GM12878 (cell line): ENCODE results near the gene TFF1. TPM values are rescaled to one million over a fixed set of nuclear protein-coding genes. Genes with fewer than 3 reads are reported as not detected.

Experiments used
- ATAC-seq: fragments of 200-7000 bp; cut with Tn5 transposase; 3 replicates; pipeline ENCODE4 v1.9.1; 2020; ENCODE audit warnings: mild to moderate bottlenecking, moderate library complexity
- BruUV-seq: library from RNA; stranded (reverse); fragments of 400-500 nt; replicated peaks from 2 replicates; lab custom pipeline; 2021; lab: Mats Ljungman, UMichigan
- CTCF ChIA-PET: fragments of 300-600 bp; sonication (Branson Sonifier 250); formaldehyde crosslinking; extraction: SDS; loops from one replicate; lab custom pipeline; 2021; ENCODE audit warnings: inconsistent platforms; lab: Yijun Ruan, JAX
- POLR2A ChIA-PET: fragments of 350-600 bp; formaldehyde crosslinking; extraction: SDS; loops from one replicate; lab custom pipeline; 2021; ENCODE audit warnings: inconsistent platforms; lab: Charles Lee
- RAD21 ChIA-PET: fragments of 300-600 bp; sonication (Branson Sonifier 250); formaldehyde crosslinking; loops from one replicate; lab custom pipeline; 2023; ENCODE audit warnings: antibody characterized with exemption; ENCODE audit not compliant: unreplicated experiment; lab: Charles Lee
- SMC1A ChIA-PET: fragments of 300-600 bp; sonication (Branson Sonifier 250); formaldehyde crosslinking; loops from one replicate; lab custom pipeline; 2023; ENCODE audit not compliant: unreplicated experiment, uncharacterized antibody; lab: Charles Lee
- DNase-seq: peaks from one replicate; pipeline ENCODE4 v3.0.0-alpha.2; 2011; ENCODE audit warnings: low read depth, low spot score
- FAIRE-seq: peaks from 3 replicates; lab custom pipeline; 2011; peaks lifted over from hg19 to GRCh38; lab: Jason Lieb, UNC
- H2AFZ ChIP-seq: 2 replicates; pipeline ENCODE4 v1.6.0; 2011; ENCODE audit warnings: low read depth, low read length, control low read depth; ENCODE audit not compliant: control insufficient read depth
- H3K27ac ChIP-seq: 2 replicates; pipeline ENCODE4 v1.5.1; 2011; ENCODE audit warnings: control low read depth; ENCODE audit not compliant: control insufficient read depth, insufficient read depth
- H3K27me3 ChIP-seq, 2 experiments: replicated peaks in 1 of 2; 2 replicates each; pipeline versions ENCODE4 v1.6.0 to v1.6.1; 2011; ENCODE audit warnings: low read length in 1 of 2; ENCODE audit not compliant: control insufficient read depth in 2 of 2, insufficient read depth in 2 of 2
- H3K36me3 ChIP-seq, 2 experiments: 2 replicates each; pipeline ENCODE4 v1.5.1; 2011; ENCODE audit warnings: low read length in 1 of 2; ENCODE audit not compliant: control insufficient read depth in 2 of 2, insufficient read depth in 2 of 2
- H3K4me1 ChIP-seq: 2 replicates; pipeline ENCODE4 v1.6.1; 2011; ENCODE audit warnings: mild to moderate bottlenecking, low read length, moderate library complexity, mixed read lengths; ENCODE audit not compliant: control insufficient read depth, insufficient read depth
- H3K4me2 ChIP-seq: 2 replicates; pipeline ENCODE4 v1.6.0; 2011; ENCODE audit warnings: control low read depth; ENCODE audit not compliant: control insufficient read depth, insufficient read depth
- H3K4me3 ChIP-seq: fragments of 200-600 bp; sonication (generic); 2 replicates; pipeline ENCODE4 v1.5.1; 2016
- H3K79me2 ChIP-seq: 2 replicates; pipeline ENCODE4 v1.6.0; 2011; ENCODE audit warnings: low read length; ENCODE audit not compliant: control insufficient read depth, insufficient read depth
- H3K9ac ChIP-seq: 2 replicates; pipeline ENCODE4 v1.8.0; 2011; ENCODE audit warnings: low read length, control low read depth, mixed read lengths; ENCODE audit not compliant: control insufficient read depth, insufficient read depth
- H3K9me3 ChIP-seq: replicated peaks from 3 replicates; pipeline ENCODE4 v1.5.1; 2011; ENCODE audit warnings: mild to moderate bottlenecking, low read length; ENCODE audit not compliant: control insufficient read depth, insufficient read depth
- H4K20me1 ChIP-seq: 2 replicates; pipeline ENCODE4 v1.6.0; 2011; ENCODE audit not compliant: control insufficient read depth, insufficient read depth
- BMI1 ChIP-seq: fragments of 450-650 bp; IDR thresholded peaks from 2 replicates; pipeline ENCODE4 v1.6.1; 2016; ENCODE audit warnings: mild to moderate bottlenecking, moderate library complexity, borderline replicate concordance
- CBX5 ChIP-seq: sonication (generic); IDR thresholded peaks from 2 replicates; pipeline ENCODE4 v1.6.1; 2016; ENCODE audit warnings: low read depth, moderate library complexity, mild to moderate bottlenecking, inconsistent platforms
- CREB1 ChIP-seq: IDR thresholded peaks from 2 replicates; pipeline ENCODE4 v1.6.1; 2012; ENCODE audit warnings: low read depth, mild to moderate bottlenecking, inconsistent platforms
- DPF2 ChIP-seq: fragments of 450-650 bp; IDR thresholded peaks from 2 replicates; pipeline ENCODE4 v1.6.1; 2017; ENCODE audit warnings: mild to moderate bottlenecking
- GATAD2B ChIP-seq: fragments of 450-650 bp; conservative IDR thresholded peaks from 2 replicates; pipeline ENCODE4 v1.6.1; 2017; ENCODE audit warnings: low read depth, mild to moderate bottlenecking, moderate library complexity
- HDGF ChIP-seq: fragments of 450-650 bp; IDR thresholded peaks from 2 replicates; pipeline ENCODE4 v1.6.1; 2016; ENCODE audit warnings: antibody characterized with exemption
- NFIC ChIP-seq: IDR thresholded peaks from 2 replicates; pipeline ENCODE4 v1.6.1; 2012; ENCODE audit warnings: low read depth, mild to moderate bottlenecking, inconsistent platforms, low read length, moderate library complexity
- NFXL1 ChIP-seq: fragments of 450-650 bp; IDR thresholded peaks from 2 replicates; pipeline ENCODE4 v1.6.1; 2017; ENCODE audit warnings: antibody characterized with exemption, mild to moderate bottlenecking, borderline replicate concordance
- POLR2AphosphoS2 ChIP-seq: IDR thresholded peaks from 2 replicates; pipeline ENCODE4 v1.6.1; 2011; ENCODE audit warnings: low read depth, mild to moderate bottlenecking, low read length, improper control_type of control experiment, moderate library complexity
- RUNX3 ChIP-seq: IDR thresholded peaks from 2 replicates; pipeline ENCODE4 v1.6.1; 2012; ENCODE audit warnings: low read length, inconsistent platforms
- SMC3 ChIP-seq: IDR thresholded peaks from 2 replicates; pipeline ENCODE4 v1.6.1; 2011; ENCODE audit warnings: low read length, improper control_type of control experiment, borderline replicate concordance
- WRNIP1 ChIP-seq: IDR thresholded peaks from 2 replicates; pipeline ENCODE4 v1.6.1; 2011; ENCODE audit warnings: low read depth, low read length, improper control_type of control experiment, borderline replicate concordance
- ZNF207 ChIP-seq: fragments of 450-650 bp; IDR thresholded peaks from 2 replicates; pipeline ENCODE4 v1.6.1; 2014; ENCODE audit warnings: antibody characterized with exemption, mild to moderate bottlenecking, borderline replicate concordance
- WGBS: methylation state at CpG from one replicate; pipeline ENCODE4 v1.1.6; 2016; ENCODE audit warnings: low lambda C conversion rate; ENCODE audit not compliant: insufficient replicate concordance, insufficient coverage; ENCODE audit errors: missing lambda C conversion rate; 5-methylcytosine and 5-hydroxymethylcytosine counted together
- in situ Hi-C: fragments of 300-500 bp; cut with MboI; formaldehyde crosslinking; loops from 9 replicates; pipeline ENCODE4 v1.14.3; 2018; ENCODE audit warnings: mixed read lengths
- intact Hi-C: fragments of 100-400 bp; cut with micrococcal nuclease; formaldehyde crosslinking; loops from one replicate; pipeline ENCODE4 v1.14.2; 2022; ENCODE audit not compliant: unreplicated experiment
- polyA plus RNA-seq, 11 experiments: library from polyadenylated mRNA; depleted of rRNA in 4 of 11; unstranded in 6 of 11; stranded (reverse) in 5 of 11; fragments of >200 nt; fragmentation: Nextera tagmentation in 4 of 11; fragmentation: Illumina TruSeq in 1 of 11; extraction: Ambion mirVana in 4 of 11; extraction: Trizol in 1 of 11; gene quantifications; 1 replicate in 1 of 11; 2 replicates in 10 of 11; pipeline versions ENCODE4 v1.2.1 to v1.2.3, GENCODE V29; 2011 to 2016; ENCODE audit warnings: inconsistent platforms in 2 of 11, missing spikeins in 2 of 11, low read depth in 1 of 11
- total RNA-seq, 4 experiments: library from RNA; depleted of rRNA in 3 of 4; stranded (reverse); fragments of >200 nt in 3 of 4; fragmentation: Illumina TruSeq in 1 of 4; extraction: Trizol in 1 of 4; gene quantifications; 2 replicates each; pipeline versions ENCODE4 v1.2.1 to v1.2.3, GENCODE V29; 2013 to 2021
- TF ChIP-seq, protein P1 (sequence below): IDR thresholded peaks from 2 replicates; pipeline ENCODE4 v1.6.1; 2012; ENCODE audit warnings: improper control_type of control experiment, low read depth, low read length; ENCODE audit not compliant: insufficient replicate concordance
- TF ChIP-seq, protein P2 (sequence below): IDR thresholded peaks from 2 replicates; pipeline ENCODE4 v1.6.1; 2011; ENCODE audit warnings: mild to moderate bottlenecking, low read depth, low read length, moderate library complexity; ENCODE audit not compliant: insufficient replicate concordance
- TF ChIP-seq, protein P3 (sequence below): IDR thresholded peaks from 2 replicates; pipeline ENCODE4 v1.6.1; 2012; ENCODE audit warnings: low read depth, low read length, improper control_type of control experiment

The TFF1 gene
- total and polyA plus RNA-seq, 10 of the 15 experiments (the other 5 are each of a cell fraction or from before 2014, with no cell fraction given) = 0.13 TPM; not detected in 9

DNA sequence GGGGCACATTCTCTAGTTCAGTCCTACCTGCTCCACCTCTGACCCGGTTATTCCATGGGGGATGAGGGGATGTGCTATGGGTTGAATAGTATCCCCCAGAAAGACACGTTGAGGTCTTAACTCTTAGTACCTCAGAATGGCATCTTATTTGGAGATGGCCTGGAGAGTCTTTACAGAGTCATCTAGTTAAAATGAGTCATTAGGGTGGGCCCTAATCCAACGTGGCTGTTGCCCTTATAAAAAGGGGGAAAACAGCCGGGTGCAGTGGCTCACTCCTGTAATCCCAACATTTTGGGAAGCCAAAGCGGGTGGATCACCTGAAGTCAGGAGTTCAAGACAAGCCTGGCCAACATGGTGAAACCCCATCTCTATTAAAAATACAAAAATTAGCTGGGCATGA lies 23.9 kb upstream of the TFF1 start:
- POLR2A ChIA-PET = no interaction called here
- DNase-seq = no peak
- H3K4me1 ChIP-seq = peaks cover 62% of the 10 kb centered on the region
- CTCF ChIA-PET = interaction anchor here (0.9 kb wide), 1 partner anchor 34 kb away, joined by 3 read pairs; no protein-coding TSS in a partner anchor
- no peak for ATAC-seq
- peak overlapping the region; percentile 53 for H3K4me2 ChIP-seq
- H3K79me2 ChIP-seq = peaks cover 11% of the 10 kb centered on the region
- no peaks in the 10 kb centered on the region for H3K27me3 ChIP-seq
- H3K36me3 ChIP-seq = no peaks in the 10 kb centered on the region
- no peak overlapping the region for H2AFZ ChIP-seq
- FAIRE-seq = no peak
- H3K9me3 ChIP-seq = no peaks in the 10 kb centered on the region
- H3K4me3 ChIP-seq = no peak overlapping the region
- no TSS peak for BruUV-seq
- no peak overlapping the region for H3K9ac ChIP-seq
- intact Hi-C loops = no loop called here
- RAD21 ChIA-PET = no interaction called here
- H4K20me1 ChIP-seq = no peaks in the 10 kb centered on the region
- TF ChIP-seq CREB1 (no peak), SMC3 (no peak), CBX5 (no peak), RUNX3 (no peak), NFXL1 (no peak), DPF2 (no peak), WRNIP1 (no peak), ZNF207 (no peak), POLR2AphosphoS2 (no peak), HDGF (no peak), BMI1 (no peak), NFIC (no peak), GATAD2B (no peak)
- TF ChIP-seq, protein P1, sequence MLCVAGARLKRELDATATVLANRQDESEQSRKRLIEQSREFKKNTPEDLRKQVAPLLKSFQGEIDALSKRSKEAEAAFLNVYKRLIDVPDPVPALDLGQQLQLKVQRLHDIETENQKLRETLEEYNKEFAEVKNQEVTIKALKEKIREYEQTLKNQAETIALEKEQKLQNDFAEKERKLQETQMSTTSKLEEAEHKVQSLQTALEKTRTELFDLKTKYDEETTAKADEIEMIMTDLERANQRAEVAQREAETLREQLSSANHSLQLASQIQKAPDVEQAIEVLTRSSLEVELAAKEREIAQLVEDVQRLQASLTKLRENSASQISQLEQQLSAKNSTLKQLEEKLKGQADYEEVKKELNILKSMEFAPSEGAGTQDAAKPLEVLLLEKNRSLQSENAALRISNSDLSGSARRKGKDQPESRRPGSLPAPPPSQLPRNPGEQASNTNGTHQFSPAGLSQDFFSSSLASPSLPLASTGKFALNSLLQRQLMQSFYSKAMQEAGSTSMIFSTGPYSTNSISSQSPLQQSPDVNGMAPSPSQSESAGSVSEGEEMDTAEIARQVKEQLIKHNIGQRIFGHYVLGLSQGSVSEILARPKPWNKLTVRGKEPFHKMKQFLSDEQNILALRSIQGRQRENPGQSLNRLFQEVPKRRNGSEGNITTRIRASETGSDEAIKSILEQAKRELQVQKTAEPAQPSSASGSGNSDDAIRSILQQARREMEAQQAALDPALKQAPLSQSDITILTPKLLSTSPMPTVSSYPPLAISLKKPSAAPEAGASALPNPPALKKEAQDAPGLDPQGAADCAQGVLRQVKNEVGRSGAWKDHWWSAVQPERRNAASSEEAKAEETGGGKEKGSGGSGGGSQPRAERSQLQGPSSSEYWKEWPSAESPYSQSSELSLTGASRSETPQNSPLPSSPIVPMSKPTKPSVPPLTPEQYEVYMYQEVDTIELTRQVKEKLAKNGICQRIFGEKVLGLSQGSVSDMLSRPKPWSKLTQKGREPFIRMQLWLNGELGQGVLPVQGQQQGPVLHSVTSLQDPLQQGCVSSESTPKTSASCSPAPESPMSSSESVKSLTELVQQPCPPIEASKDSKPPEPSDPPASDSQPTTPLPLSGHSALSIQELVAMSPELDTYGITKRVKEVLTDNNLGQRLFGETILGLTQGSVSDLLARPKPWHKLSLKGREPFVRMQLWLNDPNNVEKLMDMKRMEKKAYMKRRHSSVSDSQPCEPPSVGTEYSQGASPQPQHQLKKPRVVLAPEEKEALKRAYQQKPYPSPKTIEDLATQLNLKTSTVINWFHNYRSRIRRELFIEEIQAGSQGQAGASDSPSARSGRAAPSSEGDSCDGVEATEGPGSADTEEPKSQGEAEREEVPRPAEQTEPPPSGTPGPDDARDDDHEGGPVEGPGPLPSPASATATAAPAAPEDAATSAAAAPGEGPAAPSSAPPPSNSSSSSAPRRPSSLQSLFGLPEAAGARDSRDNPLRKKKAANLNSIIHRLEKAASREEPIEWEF = no peak
- TF ChIP-seq, protein P2, sequence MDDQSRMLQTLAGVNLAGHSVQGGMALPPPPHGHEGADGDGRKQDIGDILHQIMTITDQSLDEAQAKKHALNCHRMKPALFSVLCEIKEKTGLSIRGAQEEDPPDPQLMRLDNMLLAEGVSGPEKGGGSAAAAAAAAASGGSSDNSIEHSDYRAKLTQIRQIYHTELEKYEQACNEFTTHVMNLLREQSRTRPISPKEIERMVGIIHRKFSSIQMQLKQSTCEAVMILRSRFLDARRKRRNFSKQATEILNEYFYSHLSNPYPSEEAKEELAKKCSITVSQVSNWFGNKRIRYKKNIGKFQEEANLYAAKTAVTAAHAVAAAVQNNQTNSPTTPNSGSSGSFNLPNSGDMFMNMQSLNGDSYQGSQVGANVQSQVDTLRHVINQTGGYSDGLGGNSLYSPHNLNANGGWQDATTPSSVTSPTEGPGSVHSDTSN = no peak
- TF ChIP-seq, protein P3, sequence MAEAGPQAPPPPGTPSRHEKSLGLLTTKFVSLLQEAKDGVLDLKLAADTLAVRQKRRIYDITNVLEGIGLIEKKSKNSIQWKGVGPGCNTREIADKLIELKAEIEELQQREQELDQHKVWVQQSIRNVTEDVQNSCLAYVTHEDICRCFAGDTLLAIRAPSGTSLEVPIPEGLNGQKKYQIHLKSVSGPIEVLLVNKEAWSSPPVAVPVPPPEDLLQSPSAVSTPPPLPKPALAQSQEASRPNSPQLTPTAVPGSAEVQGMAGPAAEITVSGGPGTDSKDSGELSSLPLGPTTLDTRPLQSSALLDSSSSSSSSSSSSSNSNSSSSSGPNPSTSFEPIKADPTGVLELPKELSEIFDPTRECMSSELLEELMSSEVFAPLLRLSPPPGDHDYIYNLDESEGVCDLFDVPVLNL = no peak
- WGBS = 69% methylated on average over 5 of the region's 5 CpGs
- H3K27ac ChIP-seq = peak overlapping the region; percentile 10
- SMC1A ChIA-PET = interaction anchor here (4.8 kb wide), 1 partner anchor 32 kb away, joined by 124 read pairs; no protein-coding TSS in a partner anchor
- in situ Hi-C loops = no loop called here
